ENCODE results near the gene SLC35F4. TPM values are rescaled to one million over a fixed set of nuclear protein-coding genes. Genes with fewer than 3 reads are reported as not detected.

SLC35F4 gene
- total and polyA plus RNA-seq, 2 donors (not counting 3 experiments of a cell fraction or from before 2014, with no cell fraction given) = not detected

DNA sequence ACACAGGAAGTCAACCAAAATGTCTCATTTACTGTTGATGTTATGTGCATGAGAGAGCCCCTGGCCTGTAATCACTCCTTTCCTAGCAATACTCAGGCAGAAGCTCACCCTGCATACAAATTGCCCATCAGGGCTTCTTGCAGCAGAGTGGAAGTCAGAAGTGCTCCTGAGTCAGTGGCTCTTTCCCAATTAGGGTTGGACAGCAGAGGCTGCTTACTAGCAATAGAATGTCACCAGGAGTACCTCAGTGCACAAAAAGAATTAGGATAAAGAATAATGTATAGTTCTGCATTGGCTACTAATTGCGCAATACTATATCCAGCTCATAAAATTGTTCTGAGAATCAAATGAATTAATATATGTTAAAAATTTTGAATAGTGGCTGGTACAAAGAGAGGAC lies 161.1 kb downstream of the SLC35F4 start:
- no peaks in the 10 kb centered on the region for H3K9me1 ChIP-seq (replicated peaks; ENCODE audit: control insufficient read depth, extremely low read depth, insufficient read depth, low read length)
- no peaks in the 10 kb centered on the region for H4K20me1 ChIP-seq (replicated peaks; ENCODE audit: control insufficient read depth, extremely low read depth, insufficient read depth, low read length)
- no peak overlapping the region for H3K9ac ChIP-seq (replicated peaks; ENCODE audit: extremely low read depth, insufficient read depth, low read length)
- H3K27me3 ChIP-seq (ENCODE audit: control insufficient read depth in 2 of 2, insufficient read depth in 2 of 2, low read length in 2 of 2) = no peaks in the 10 kb centered on the region
- POLR2A ChIA-PET = no interaction called here
- no peak overlapping the region for H3K27ac ChIP-seq (ENCODE audit: insufficient read depth, low read depth, low read length)
- no peaks in the 10 kb centered on the region for H3K79me2 ChIP-seq (ENCODE audit: control insufficient read depth, insufficient read depth, low read length)
- FAIRE-seq (no peak), DNase-seq (ENCODE audit: low read depth, low spot score) (no peak)
- TF ChIP-seq MYC (IDR thresholded peaks at IDR 0.05; ENCODE audit: low read depth, low read length) = no peak
- TF ChIP-seq POLR2A (IDR thresholded peaks at IDR 0.05; ENCODE audit: low read depth, low read length) = no peak
- no peak for TF ChIP-seq JUN (IDR thresholded peaks at IDR 0.05; ENCODE audit: borderline replicate concordance, insufficient read depth, insufficient read length, low read depth)
- TF ChIP-seq, protein P1, sequence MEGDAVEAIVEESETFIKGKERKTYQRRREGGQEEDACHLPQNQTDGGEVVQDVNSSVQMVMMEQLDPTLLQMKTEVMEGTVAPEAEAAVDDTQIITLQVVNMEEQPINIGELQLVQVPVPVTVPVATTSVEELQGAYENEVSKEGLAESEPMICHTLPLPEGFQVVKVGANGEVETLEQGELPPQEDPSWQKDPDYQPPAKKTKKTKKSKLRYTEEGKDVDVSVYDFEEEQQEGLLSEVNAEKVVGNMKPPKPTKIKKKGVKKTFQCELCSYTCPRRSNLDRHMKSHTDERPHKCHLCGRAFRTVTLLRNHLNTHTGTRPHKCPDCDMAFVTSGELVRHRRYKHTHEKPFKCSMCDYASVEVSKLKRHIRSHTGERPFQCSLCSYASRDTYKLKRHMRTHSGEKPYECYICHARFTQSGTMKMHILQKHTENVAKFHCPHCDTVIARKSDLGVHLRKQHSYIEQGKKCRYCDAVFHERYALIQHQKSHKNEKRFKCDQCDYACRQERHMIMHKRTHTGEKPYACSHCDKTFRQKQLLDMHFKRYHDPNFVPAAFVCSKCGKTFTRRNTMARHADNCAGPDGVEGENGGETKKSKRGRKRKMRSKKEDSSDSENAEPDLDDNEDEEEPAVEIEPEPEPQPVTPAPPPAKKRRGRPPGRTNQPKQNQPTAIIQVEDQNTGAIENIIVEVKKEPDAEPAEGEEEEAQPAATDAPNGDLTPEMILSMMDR (IDR thresholded peaks at IDR 0.05; ENCODE audit: extremely low read depth in 1 of 2, insufficient read depth in 1 of 2, low read depth in 1 of 2, low read length in 2 of 2) = no peak
- TF ChIP-seq, protein P2, sequence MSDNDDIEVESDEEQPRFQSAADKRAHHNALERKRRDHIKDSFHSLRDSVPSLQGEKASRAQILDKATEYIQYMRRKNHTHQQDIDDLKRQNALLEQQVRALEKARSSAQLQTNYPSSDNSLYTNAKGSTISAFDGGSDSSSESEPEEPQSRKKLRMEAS (IDR thresholded peaks at IDR 0.05; ENCODE audit: insufficient read depth, insufficient read length) = no peak
- TF ChIP-seq EZH2 (IDR thresholded peaks at IDR 0.05; ENCODE audit: borderline replicate concordance, low read depth, low read length, severe bottlenecking) = no peak
- TF ChIP-seq GATA2 (IDR thresholded peaks at IDR 0.05; ENCODE audit: insufficient read depth, insufficient read length, low read depth, low read length) = no peak
- no peak for TF ChIP-seq POLR2AphosphoS5 (IDR thresholded peaks at IDR 0.05; ENCODE audit: insufficient read depth, low read depth, low read length)
- TF ChIP-seq FOS (IDR thresholded peaks at IDR 0.05; ENCODE audit: borderline replicate concordance, insufficient read depth, low read length) = no peak
- H3K36me3 ChIP-seq (ENCODE audit: control insufficient read depth in 2 of 2, extremely low read depth in 1 of 2, insufficient read depth in 2 of 2, low read length in 2 of 2) = no peaks in the 10 kb centered on the region
- H3K4me2 ChIP-seq (ENCODE audit: insufficient read depth, low read length) = no peak overlapping the region
- H2AFZ ChIP-seq (ENCODE audit: low read depth, low read length) = no peak overlapping the region
- no peaks in the 10 kb centered on the region for H3K4me1 ChIP-seq (ENCODE audit: control insufficient read depth, extremely low read depth, insufficient read depth, low read length)
- H3K4me3 ChIP-seq (replicated peaks in 1 of 3; ENCODE audit: insufficient read depth in 1 of 3, low read depth in 1 of 3, low read length in 3 of 3) = no peak overlapping the region
- no TSS peak for BruUV-seq (replicated peaks)
- dilution Hi-C loops (cut with MboI; ENCODE audit: extremely low pct_ligation_motif_present, low sequenced_read_pairs) = no loop called here
- CTCF ChIA-PET = interaction anchor here (1.0 kb wide), 1 partner anchor 11 kb away, joined by 3 read pairs; no protein-coding TSS in a partner anchor
- intact Hi-C loops (cut with micrococcal nuclease) = no loop called here
- H3K9me3 ChIP-seq (replicated peaks; ENCODE audit: control insufficient read depth, insufficient read depth, low read length) = no peaks in the 10 kb centered on the region

Data from endothelial cell of umbilical vein (primary cell).